COR-L47 (cell line): ENCODE data around the gene MAEA.
"Not testable (repeated sequence)": the region's sequence is repeated elsewhere in the genome, so short reads cannot be mapped to it uniquely, and the experiment has no call there.

Experiments used
- DNase-seq: peaks from one replicate; lab custom pipeline; 2025; lab: John Stamatoyannopoulos, UW

The MAEA gene

GRCh38 chr4:1367230-1367935 is 77.7 kb downstream of the MAEA start:
- no peak for DNase-seq

GRCh38 chr4:1367936-1368289 is 78.2 kb downstream of the MAEA start:
- no peak for DNase-seq

GRCh38 chr4:1368421-1369090 is 78.9 kb downstream of the MAEA start:
- DNase-seq: no peak

DNA sequence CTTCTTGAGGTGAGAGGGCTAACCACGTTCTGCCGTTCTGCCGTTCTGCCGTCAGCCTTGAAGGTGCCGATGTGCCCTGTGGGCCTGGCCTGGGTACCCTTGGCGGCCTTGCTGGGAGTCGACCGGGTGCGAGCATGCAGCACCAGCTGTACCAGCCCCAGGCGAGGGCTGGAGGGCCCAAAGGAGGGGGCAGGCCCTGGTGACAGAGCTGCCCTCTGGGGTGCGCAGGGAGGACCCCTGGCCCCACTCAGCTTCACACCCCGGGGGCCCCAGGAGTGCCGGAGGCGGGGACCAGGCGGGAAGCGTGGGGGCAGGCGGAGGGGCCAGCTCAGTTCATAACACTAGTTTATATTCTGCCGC is 79.4 kb downstream of the MAEA start:
- no peak for DNase-seq

GRCh38 chr4:1369479-1370079 is 79.9 kb downstream of the MAEA start:
- DNase-seq: no peak

DNA sequence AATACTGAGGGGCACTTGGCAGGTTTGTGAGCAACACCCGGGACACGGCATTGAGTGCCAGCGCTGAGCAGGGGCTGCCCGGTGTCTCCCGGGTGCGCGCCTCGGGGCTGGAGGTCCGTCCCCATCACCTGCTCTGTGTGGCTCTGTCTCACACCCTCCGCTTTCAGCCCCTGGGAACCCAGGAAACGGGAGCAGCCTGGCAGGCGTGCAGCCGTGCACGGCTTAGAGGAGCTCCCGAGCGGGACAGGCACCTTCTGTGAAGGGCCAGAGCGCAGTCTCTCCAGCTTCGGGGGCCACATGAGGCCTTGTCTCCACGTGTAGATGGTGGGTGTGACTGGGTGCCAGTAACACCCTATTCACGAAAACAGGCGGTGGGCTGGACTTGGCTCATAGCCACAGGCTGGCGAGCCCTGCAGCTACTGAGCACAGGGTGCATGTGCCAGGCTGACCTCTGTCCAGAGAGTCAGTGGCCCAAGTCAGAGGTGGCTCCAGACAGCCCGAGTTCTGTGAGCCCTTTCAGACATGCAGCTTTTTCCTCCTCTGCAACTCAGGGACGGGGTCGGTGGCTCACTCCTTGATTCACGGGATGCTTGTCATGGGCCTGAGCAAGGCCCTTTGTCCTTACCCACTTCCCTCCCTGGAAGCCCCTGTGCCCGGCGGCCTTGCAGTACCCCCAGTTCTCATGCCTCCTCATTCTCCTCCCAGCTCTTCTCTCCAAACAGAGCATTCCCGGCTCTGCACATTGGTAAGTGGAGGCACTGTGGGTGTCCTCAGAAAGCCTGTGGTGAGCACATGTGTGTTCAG is 80.8 kb downstream of the MAEA start:
- DNase-seq: no peak

GRCh38 chr4:1371176-1372165 is 81.8 kb downstream of the MAEA start:
- no peak for DNase-seq

- not testable (repeated sequence) for DNase-seq
These were observed 82.9 kb downstream of the MAEA start for GRCh38 chr4:1372576-1372975.

DNA sequence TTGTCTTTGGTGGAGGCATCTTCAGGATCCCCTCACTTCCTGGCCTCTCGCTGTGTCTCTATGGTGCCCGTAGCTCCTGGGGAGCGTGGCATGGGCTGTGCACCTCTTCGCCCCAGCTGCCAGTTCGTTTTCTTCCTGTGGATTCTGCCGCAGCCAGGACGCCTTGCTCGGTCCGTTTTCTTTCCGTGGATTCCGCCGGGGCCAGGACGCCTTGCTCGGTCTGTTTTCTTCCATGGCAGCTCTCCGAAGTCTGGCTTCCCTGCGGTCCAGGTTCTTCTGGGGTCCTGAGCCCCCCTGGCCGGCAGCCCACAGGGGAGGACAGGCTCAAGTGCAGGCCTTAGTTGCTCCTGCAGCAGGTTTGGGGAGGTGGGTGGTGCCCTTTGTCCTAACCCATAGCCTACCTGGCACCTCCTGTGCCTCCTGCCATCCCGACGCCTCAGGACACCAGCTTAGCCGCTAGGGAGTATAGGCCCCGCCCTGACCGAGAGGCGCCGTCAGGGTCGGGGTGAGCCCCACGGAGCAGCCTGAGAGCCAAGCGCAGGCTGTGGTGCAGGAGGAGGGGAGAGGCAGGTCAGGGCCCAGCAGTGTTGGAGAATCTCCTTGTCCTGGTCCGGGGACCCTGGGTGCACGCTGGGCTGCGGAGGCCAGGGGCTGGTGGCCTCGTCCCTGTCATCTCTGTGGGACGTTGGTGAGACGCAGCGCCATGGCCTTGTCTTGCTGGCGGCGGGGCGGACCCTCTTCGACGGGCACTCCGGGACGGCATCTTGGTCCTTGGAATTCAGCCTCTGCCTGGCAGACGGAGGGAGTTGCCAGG is 84.4 kb downstream of the MAEA start:
- DNase-seq: no peak

DNA sequence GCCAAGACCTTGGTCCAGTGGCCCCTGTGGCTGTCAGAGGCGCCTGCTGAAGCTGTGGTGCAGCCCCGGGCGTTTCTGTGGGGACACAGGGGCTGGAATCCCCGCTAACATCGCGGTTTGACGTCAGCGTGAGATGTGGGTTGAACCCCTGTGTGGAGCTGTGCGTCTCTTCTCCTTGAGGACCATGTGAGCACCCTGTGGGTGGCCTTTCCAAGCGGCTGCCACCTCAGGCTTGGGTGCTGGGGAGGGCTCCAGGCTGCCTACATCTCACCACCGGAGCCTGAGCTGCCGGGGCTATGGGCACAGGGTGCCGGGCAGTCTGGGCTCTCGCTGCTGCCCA is 85.0 kb downstream of the MAEA start:
- no peak for DNase-seq

DNA sequence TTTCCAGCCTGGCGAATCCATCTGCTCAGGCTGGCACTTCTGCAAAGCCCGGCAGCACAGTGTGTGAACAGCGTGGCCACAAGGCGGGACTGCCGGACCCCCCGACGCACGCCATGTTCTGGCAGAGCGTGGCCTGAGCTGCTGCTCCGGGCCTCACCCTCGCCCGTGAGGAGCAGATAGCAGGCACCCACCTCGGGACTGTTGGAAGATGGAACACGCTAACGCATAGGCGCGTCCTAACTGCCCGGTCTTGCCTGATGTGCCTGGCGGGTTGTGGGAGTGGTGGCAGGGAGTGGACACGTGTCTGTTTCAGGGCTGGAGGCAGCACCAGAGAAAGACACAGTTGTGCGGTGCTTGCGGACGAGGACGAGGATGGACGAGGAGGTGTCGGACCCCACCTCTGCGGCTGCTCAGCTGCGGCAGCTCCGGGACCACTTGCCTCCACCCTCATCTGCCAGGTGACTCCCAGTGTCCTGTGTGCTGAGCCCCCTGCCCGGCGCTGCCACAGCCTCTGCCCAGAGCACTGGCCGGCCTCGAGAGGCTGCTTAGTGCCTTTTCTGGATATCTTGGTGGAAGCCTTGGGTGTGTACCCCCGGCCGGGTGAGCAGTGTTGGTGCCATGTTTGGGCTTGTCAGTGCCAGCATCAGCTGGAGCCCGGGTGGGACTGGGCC is 85.5 kb downstream of the MAEA start:
- DNase-seq: no peak

DNA sequence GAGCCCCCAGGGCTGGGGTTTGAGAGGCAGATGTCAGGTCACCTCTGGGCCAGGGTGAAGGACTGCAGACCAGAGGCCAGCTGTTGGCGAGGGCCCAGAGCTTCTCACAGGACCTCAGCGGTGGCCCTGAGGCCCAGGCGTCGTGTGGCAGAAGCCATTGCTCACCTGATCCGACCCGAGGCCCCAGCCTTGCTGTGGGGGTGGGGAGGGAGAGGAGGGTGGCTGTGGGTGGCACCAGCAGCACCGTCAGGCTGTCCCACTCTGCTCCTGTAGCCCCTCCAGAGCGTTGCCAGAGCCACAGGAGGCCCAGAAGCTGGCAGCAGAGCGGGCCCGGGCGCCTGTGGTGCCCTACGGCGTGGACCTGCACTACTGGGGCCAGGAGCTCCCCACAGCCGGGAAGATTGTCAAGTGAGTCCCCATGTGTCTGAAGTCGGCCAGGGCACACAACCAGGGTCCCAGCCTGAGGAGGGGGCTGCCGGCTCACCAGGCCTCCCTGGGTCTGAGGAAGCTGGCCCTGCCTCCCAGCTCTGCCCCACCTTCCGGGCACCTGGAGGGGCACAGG is 86.2 kb downstream of the MAEA start:
- no peak for DNase-seq

GRCh38 chr4:1376391-1376840 is 86.7 kb downstream of the MAEA start:
- no peak for DNase-seq

DNA sequence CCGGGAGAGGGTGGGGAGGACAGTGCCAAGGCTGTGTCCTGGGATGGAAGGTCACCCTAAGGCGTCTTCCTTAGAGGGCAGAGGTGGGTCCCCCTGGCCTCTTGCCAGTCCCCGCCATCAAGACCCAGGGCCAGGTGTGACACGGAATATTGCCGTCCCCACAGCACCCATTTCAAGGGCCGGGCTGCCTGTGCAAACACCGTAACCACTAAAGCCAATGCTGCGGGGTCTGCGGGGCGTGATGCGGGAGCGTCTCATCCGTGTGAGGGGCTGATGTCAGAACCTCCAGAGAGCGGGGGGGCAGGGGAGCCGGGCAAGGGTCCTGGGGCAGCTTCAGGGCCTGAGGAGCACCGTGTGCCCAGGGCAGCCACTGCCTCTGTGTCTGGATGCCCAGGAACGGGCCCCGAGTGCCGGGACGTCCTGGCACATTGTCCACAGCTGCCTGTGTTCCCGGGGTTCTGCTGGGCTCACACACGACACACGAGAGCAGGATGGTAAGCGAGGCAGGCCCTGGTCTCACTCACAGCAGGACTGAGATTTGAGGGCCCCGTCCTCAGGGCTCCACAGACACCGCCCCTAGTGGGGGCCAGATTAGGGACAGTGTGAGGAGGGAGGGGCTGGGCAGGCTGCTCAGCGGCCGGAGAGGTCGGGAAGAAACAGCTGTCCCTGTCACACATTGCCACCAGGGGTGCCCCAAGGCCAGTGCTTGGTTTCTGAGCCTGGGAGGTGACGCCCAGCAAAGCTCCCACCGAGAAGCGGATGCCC is 87.3 kb downstream of the MAEA start:
- no peak for DNase-seq

DNA sequence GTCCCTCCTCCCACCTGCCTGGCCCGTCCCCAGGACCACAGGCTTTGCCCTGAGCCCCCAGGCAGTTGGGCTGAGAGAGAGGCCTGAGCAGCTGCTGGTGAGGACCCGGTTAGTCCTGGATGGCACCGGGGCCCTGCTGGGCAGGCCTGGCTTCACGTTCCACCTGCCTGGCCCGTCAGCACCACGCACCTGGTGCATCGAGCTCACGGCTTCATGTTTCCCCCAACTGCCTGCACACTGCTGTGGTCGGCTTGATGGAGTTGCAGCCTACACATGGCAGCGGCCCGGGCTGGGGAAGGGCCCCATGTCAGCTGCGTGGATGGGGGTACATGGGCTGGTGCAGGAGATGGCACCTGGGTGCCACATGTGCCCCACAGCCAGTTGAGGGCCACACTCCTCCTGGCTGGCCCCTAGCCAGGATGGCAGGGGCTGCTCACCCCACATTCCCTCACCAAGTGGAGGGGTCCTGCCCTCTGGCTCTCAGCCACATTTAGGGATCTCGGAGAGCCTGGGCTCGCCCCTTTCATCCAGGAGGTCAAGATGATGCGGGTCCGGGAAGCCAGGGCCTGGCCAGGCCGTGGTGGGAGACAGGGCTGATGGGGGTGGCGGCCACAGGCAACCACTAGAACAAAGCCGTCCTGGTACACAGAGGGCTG is 88.0 kb downstream of the MAEA start:
- DNase-seq: no peak

DNA sequence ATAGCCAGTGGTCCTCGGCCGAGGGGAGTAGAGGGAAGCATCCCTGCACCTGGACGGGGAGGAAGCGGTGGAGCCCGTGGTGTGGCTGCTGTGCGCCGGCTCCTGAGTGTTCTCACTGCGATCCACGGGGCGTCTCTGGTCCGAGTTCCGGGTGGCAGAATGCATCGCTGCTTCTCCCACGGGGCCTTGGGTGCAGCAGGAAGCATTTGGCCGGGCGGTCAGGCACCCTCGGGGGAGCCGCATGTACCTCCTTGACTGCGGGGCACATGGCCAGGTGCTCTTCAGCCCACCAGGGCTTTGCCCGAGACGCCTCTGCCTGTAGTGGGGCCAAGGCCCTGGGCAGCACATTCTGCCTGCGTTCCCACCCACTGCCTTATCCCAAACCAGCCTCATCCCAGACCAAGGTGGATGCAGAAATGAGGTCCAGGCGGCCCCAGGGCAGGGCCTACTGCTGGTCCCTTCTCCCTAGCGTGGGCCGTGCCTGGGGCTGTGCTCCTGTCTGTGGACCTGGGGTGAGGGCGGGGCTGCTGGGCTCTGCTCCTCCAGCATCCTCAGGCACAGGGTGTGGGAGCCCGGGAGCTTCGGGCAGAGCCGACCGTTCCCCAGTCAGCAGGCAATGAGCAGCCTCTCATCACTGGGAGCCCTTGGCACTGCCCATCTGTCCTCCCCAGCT is 89.0 kb downstream of the MAEA start:
- DNase-seq: no peak

- no peak for DNase-seq
These were observed 89.7 kb downstream of the MAEA start for GRCh38 chr4:1379351-1379781.

DNA sequence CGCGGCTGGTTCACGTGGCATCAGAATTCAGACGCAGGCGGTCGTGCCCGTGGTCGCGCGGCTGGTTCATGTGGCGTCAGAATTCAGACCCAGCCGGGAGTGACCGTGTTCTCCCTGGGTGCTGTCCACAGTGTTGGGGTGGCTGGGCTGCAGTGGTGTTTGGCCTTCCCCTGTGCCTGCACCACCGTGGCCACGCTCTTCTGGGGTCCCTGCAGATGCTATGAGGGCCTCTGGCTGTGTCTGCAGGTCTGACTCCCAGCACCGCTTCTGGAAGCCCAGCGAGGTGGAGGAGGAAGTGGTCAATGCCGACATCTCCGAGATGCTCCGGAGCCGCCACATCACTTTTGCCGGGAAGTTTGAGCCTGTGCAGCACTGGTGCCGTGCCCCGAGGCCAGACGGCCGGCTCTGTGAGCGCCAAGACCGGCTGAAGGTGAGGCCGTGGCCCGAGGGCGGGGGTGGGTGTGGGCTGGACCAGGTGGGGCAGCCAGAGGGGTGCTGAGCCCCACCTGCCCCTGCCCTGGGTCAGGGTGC is 90.2 kb downstream of the MAEA start:
- DNase-seq: no peak
